SHP77 treated with DMSO at 0.1 percent for 48 hours (cell line): ENCODE measurements around the gene FAM193B.
"Not testable (repeated sequence)": the region's sequence is repeated elsewhere in the genome, so short reads cannot be mapped to it uniquely, and the experiment has no call there.

Experiments used
- DNase-seq: peaks from one replicate; lab custom pipeline; 2025; lab: John Stamatoyannopoulos, UW

FAM193B gene

GRCh38 chr5:177486256-177486655 lies 68.1 kb downstream of the FAM193B start:
- DNase-seq: no peak

GRCh38 chr5:177485753-177486152 lies 68.6 kb downstream of the FAM193B start:
- DNase-seq: not testable (repeated sequence)

GRCh38 chr5:177484902-177485549 lies 69.3 kb downstream of the FAM193B start:
- DNase-seq: no peak

- no peak for DNase-seq
Observed at GRCh38 chr5:177483994-177484901, 70.1 kb downstream of the FAM193B start.

- no peak for DNase-seq
Observed at GRCh38 chr5:177483042-177483441, 71.3 kb downstream of the FAM193B start.

- no peak for DNase-seq
Observed at GRCh38 chr5:177482359-177482795, 72.0 kb downstream of the FAM193B start.

- no peak for DNase-seq
Observed at GRCh38 chr5:177479774-177480173, 74.6 kb downstream of the FAM193B start.

GRCh38 chr5:177478711-177479646 lies 75.4 kb downstream of the FAM193B start:
- peak; percentile 59 for DNase-seq

GRCh38 chr5:177477701-177478477 lies 76.5 kb downstream of the FAM193B start:
- DNase-seq: no peak

- no peak for DNase-seq
Observed at GRCh38 chr5:177476531-177477233, 77.7 kb downstream of the FAM193B start.

GRCh38 chr5:177475563-177476427 lies 78.6 kb downstream of the FAM193B start:
- DNase-seq: no peak

- DNase-seq: no peak
Observed at GRCh38 chr5:177474846-177475562, 79.4 kb downstream of the FAM193B start.

- DNase-seq: no peak
Observed at GRCh38 chr5:177474002-177474476, 80.3 kb downstream of the FAM193B start.

- no peak for DNase-seq
Observed at GRCh38 chr5:177473443-177474001, 80.8 kb downstream of the FAM193B start, which contains the start of gene DBN1. Gene DBN1 (minus strand): TSS chr5:177473634. CDS start chr5:177473521, 113 bp downstream.

GRCh38 chr5:177472460-177473442 lies 81.6 kb downstream of the FAM193B start:
- no peak for DNase-seq

- DNase-seq: no peak
Observed at GRCh38 chr5:177471610-177472356, 82.6 kb downstream of the FAM193B start.
